ENCODE data around the gene SIL1. TPM values are rescaled to one million over a fixed set of nuclear protein-coding genes. Genes with fewer than 3 reads are reported as not detected.
"Not testable (repeated sequence)": the region's sequence is repeated elsewhere in the genome, so short reads cannot be mapped to it uniquely, and the experiment has no call there.

SIL1 gene
- total RNA-seq, 1 donor from 2014 or later: 46.2 TPM

DNA sequence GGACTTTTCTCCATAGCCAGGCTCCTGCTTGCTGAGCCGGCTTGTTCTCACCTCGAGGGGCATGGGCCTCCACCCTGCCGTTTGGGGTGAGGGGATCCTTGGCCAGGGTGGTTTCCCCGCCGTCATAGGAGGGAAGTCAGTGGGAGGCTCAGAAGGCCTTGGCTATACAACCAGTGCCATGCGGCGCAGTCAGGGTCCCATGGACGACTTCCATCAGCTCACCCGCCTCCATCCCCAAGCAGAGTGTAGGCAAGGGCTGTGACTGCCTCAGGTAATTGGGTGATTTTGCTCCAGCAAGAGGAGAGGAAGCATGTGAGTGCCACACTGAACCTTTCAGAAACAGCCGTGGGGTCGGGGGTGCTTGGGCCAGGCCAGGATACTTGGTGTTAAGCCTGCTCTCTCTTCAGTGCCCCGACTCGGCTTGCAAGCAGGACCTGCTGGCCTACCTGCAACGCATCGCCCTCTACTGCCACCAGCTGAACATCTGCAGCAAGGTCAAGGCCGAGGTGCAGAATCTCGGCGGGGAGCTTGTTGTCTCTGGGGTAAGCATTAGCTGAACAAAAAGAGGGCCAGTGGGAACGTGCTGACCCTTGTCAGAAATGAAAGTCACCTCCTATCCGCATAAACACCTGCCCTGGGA, 265.9 kb downstream of the SIL1 start:
- DNase-seq (ENCODE audit: missing footprints) (no peak), ATAC-seq (no peak)
- intact Hi-C loops (cut with DNase I): no loop called here

DNA sequence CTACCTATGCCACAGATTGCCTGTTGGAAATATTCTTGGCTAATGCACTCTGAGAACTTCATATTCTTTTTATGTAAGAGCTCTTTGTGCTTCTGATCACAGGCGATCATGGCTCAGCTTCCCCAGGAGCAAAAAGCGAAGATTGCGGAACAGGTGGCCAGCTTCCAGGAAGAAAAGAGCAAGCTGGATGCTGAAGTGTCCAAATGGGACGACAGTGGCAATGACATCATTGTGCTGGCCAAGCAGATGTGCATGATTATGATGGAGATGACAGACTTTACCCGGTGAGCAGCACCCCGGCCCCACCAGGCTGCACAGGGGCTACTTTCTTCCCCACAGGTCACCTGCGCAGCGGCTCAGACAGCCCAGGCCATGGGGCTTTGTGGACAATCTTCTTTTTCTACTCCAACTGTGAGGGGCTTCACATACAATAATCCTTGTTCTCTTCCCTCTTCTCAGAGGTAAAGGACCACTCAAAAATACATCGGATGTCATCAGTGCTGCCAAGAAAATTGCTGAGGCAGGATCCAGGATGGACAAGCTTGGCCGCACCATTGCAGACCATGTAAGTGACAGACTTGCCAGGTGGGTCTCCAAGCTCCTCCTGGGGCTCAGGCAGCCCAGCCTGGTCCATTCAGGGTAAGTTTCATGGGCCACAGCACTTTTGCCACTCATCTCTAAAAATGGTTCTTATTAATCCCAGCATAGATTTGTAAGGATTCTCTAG, 267.6 kb downstream of the SIL1 start:
- ATAC-seq: no peak
- no peak for DNase-seq (ENCODE audit: missing footprints)
- intact Hi-C loops (cut with DNase I): no loop called here

DNA sequence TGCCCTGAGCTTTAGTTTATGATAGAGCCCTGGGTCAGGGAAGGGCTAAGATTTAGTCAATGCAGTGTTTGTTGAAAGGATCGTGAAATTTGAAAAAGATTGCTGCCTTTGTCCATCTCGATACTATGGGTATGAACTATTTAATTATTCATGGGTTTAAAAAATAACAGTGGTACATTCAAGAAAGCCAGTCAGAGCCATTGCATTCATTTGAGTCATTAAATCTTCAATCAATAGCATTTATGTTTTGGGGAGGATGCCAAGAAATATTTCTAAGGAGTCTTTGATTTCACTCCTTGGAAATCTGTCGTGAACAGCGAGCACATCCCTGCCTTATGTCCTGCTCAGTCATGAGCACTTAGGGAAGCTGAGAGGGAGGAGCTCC, 268.6 kb downstream of the SIL1 start:
- ATAC-seq: no peak
- DNase-seq (ENCODE audit: missing footprints): no peak
- intact Hi-C loops (cut with DNase I): loop anchor here (1.0 to 2.0 kb wide), 3 partner anchors 23 to 176 kb away; partner anchors contain the start of gene CTNNA1

DNA sequence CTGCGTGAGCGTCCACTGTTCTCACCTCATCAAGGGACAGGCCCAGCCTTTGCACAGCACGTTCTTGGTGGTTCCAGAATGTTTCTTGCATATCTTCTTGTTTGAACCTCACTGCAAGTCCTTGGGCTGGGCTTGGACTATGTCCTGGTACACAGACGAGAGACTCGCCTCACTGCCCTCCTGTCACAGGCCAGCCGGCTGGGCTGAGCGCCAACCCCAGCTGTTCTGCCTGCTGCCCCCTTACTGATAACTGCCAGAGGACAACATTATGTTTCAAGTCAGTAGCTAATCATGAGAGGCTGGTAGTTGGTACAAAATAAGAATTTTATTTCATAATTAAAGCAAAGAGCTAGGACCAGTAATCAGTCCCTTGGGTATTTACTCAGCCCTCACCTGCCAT, 270.2 kb downstream of the SIL1 start:
- intact Hi-C loops (cut with DNase I): loop anchor here (2.0 kb wide), 2 partner anchors 25 to 55 kb away; no protein-coding TSS in a partner anchor
- DNase-seq (ENCODE audit: missing footprints) (peak; percentile 86), ATAC-seq (peak; percentile 83)

DNA sequence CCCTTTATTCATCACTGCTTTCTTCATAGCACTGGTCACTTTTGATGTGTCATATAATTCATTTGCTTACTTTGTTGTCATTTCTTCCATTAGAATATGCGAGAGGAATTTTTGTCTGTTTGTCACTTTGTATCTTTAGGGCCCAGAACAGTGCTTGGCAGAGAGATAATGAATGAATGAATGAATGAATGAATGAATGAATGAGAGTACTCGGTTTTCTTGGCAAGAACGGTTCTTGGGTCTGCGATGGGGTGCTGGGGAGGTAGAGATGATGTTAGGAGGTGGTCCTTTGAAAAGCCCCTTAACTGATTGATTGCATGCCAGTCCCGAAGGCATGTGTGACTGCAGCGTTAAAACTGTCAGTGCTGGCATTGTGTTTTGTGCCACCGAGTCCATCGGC, 270.6 kb downstream of the SIL1 start:
- intact Hi-C loops (cut with DNase I): no loop called here
- ATAC-seq: no peak
- no peak for DNase-seq (ENCODE audit: missing footprints)

DNA sequence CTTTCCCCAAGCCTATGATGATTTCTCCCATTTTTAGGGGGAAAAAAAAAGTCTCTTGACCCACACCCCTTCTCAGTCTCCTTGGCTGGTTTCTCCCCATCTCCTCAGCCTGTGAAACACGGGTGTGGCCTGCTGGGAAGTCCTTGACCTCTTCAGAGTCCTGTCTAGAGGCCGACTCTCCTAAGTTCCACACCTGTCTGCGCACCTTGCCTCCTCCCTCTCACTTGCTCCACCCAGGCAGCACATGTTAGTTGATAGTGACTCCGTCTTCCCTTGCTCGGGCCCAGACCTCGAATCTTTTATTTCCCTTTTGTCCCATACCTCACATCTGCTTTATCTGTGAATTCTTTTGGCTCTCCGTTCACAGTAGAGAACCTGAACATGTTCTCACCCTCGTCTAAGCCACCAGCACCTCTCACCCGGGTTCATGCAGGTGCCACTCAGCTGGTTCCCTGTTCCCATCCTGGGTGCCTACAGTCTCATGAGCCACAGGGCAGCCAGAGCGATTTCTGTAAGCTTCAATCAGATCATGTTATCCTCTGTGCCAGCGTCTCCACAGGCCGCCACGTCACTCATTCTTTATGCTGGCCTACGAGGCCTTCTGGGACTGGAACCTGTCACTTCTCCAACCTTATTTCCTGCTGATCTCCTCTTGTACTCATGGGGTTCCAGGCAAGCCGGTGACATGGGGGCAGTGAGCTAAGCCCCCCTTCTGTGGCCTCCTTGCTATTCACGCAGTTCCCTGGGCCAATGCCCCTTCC, 271.3 kb downstream of the SIL1 start:
- DNase-seq (ENCODE audit: missing footprints) (no peak), ATAC-seq (no peak)
- intact Hi-C loops (cut with DNase I): no loop called here

DNA sequence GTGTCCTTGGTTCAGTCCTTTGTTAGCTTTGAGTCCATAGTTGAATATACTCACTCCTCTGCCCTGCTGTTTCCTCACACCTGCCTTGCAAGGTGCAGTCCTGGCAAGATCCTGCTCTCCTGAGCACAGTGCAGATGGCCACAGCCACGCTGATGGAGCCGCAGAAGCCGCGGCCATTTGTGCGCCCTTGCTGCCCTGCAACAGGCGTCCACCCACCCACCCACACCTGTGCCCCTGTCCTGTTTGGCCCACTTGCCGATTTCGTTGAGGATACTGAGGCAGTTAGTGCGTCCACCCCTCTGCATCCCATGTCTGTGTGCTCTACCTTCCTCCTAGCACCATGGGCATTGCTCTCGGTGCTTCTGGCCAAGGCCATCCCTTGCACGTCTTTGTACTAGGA, 271.9 kb downstream of the SIL1 start:
- intact Hi-C loops (cut with DNase I): no loop called here
- ATAC-seq: no peak
- no peak for DNase-seq (ENCODE audit: missing footprints)

DNA sequence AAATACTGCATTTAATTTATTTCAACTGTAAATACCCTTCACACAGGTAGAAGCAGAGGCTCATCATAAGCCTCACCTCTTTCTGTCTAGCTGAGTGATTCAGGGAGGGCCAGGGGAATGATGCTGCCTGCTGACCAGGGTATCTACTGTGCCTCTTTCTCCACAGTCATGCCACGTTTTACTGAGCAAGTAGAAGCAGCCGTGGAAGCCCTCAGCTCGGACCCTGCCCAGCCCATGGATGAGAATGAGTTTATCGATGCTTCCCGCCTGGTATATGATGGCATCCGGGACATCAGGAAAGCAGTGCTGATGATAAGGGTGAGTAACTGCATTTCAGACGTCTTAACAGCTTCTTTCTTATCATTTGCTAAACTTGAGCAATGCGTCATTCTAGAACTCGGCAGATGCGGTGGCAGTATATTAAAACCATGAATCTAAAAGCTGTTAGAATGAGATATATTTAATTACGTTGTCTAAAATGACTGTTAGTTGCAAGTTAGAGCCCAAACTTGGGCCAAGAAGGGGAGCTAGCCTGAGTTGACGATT, 273.0 kb downstream of the SIL1 start:
- intact Hi-C loops (cut with DNase I): no loop called here
- ATAC-seq (no peak), DNase-seq (ENCODE audit: missing footprints) (no peak)

DNA sequence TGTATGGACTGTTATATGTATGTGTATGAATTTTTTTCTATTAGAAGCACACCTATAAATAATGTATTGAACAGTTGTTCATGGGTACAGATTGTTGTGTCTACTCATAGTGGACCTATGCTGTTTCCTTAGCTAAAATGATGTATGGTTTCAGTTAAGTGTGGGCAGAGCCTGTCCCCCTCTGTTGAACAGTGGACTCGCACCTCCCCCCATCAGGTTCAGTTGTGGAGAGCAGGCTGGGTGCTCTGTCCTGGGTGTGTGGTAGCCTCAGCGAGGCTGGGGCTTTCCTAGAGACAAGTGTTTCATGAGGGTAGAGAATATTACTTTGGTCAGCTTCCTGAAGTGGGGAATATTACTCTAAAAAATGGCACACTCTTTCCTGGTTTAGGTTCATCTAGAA, 275.7 kb downstream of the SIL1 start:
- DNase-seq (ENCODE audit: missing footprints): no peak
- ATAC-seq: no peak
- intact Hi-C loops (cut with DNase I): no loop called here

DNA sequence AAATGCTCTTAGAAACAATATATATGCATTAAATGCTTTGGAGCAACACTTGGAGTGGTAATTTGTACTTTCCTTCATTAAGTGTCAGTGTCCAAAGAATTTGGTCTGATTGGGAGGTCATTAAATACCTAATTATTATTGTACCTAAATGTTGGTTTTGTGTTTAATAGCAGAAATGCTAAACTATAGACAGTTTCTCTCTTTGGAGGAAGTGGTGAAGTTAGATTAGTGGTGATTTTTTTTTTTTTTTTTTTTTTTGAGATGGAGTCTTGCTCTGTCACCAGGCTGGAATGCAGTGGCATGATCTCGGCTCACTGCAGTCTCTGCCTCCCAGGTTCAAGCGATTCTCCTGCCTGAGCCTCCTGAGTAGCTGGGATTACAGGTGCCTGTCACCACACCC, 276.8 kb downstream of the SIL1 start:
- intact Hi-C loops (cut with DNase I); ATAC-seq; DNase-seq (ENCODE audit: missing footprints): not testable (repeated sequence)

DNA sequence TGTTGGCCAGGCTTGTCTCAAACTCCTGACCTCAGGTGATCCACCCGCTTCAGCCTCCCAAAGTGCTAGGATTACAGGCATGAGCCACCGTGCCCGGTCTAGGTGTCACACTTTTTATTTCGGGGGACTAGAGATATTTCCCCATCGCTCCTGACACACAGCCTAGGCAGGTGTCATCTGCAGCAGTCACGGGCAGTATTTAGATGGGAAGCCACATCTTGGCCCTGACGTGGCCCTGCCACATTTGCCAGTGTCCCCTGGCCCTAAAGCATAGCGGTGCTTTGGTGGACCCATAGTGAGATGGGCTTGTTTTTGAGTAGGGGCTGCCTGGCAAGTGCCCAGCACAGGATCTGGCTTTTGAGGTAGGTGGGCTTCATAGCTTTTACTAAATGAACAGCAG, 278.0 kb downstream of the SIL1 start:
- intact Hi-C loops (cut with DNase I): no loop called here
- ATAC-seq: no peak
- no peak for DNase-seq (ENCODE audit: missing footprints)

DNA sequence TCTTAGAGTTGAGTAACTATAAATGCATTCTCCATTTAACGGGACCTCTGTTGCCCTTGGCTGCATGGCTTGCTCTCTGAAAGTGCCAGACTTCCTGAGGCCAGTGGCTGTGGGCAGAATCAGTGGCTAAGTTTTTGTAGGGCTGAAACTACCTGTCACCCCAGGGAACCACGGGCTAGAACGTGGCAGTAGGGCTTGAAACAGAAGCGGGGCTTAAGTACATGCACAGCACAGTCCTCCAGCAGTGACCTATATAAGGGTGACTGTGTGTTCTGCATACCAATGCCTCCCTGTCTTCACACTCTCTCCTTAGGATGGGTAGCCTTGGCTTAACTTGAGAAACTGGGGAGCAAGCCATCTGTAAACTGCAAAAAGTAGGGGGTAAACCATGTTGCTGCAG, 279.5 kb downstream of the SIL1 start:
- DNase-seq (ENCODE audit: missing footprints) (no peak), ATAC-seq (peak; percentile 21)
- intact Hi-C loops (cut with DNase I): no loop called here

DNA sequence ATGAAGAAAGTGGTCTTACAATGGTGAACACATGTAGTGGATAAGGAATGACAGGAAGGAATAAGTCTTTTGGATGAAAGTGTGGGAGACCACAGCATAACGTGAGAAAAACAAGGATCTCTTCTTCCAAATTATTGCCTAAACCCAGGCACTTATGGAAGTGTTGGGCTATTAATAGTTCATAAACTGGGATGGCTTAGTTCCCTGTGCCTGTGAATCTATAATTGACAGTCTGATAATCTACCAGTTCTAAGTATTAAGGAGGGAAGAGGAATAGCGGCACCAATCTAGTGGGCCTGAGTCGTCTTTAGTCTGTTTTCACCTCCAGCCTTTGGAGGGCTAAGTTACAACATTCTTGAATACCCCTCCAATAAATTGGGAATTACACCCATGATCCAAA, 283.8 kb downstream of the SIL1 start:
- intact Hi-C loops (cut with DNase I): no loop called here
- peak; percentile 67 for ATAC-seq

DNA sequence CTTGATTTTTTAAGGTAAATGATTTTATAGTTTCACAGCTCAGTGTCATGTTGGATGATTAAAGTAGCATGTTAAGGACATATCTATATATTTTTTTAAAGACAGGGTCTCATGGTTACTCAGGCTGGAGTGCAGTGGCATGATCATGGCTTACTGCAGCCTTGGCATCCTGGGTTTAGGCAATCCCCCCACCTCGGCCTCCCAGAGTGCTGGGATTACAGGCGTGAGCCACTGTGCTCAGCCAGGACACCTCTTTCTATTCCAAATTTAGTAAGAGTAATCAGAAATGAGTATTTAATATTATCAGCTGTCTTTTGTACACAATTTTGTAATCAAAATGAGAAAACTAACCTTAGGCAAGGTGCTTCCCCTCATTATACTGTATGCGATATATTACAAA, 284.4 kb downstream of the SIL1 start:
- DNase-seq (ENCODE audit: missing footprints) (no peak), ATAC-seq (no peak)
- intact Hi-C loops (cut with DNase I): no loop called here

More for the DNA sequence above, 283.8 kb downstream of the SIL1 start:
- DNase-seq (ENCODE audit: missing footprints): no peak

DNA sequence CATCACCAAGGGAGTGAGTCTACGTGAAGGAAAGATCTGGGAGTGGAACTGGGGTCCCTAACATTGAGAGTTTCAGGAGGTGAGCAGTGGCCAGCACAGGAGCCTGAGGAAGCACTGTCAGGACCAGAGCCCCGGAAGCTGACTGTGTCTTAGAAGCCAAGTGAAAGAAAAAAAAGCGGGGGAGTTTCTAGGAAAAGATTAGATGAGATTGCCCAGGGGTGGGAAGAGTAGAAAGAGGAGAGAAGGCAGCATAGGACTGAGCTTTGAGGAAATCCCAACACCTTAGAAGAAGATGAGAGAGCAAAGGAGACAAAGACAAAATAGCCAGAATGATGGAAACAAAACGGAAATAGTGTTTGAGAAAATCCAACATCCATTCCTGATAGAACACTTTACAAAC, 286.1 kb downstream of the SIL1 start:
- no peak for ATAC-seq
- intact Hi-C loops (cut with DNase I): no loop called here
- DNase-seq (ENCODE audit: missing footprints): no peak

DNA sequence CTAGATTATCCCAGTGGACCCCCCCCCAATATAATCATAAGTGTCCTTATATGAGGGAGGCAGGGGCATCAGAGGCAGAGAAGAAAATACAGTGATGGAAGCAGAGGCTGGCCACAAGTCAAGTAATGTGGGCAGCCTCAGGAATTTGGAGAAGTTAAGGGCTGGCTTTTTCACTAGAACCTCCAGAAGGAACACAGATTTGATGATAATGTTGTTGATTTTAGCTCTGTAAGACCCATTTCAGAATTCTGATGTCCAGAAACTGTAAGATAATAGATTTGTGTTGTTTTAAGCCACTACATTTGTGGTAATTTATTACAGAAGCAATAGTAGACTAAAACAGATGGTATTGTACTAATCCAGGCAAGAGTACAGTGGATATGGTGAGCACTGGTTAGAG, 286.7 kb downstream of the SIL1 start:
- no peak for DNase-seq (ENCODE audit: missing footprints)
- ATAC-seq: no peak
- intact Hi-C loops (cut with DNase I): no loop called here

DNA sequence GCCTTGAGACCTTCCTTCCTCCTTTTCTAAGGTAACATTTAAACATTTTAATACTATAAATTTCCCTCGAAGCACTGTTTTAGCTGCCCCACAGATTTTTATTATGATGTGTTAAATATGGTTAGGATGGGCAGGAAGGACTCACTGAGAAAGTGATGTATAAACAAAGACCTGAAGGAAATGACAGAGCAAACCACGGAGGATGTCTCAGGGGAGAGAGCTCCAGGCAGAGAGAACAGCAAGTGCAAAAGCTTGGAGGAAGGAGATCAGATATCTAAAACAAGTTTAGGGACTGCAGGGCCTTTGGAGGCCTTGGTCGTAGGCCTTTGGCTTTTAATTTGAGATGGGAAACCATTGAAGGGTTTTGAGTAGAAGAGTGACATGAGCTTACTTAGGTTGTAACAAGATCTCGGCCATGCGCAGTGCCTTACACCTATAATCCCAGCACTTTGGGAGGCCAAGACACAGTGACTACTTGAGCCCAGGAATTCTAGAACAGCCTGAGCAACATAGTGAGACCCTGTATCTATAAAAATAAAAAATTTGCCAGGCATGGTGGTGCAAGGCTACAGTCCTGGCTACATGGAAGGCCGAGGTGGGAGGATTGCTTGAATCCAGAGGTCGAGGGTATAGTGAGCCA, 287.5 kb downstream of the SIL1 start:
- no peak for ATAC-seq
- no peak for DNase-seq (ENCODE audit: missing footprints)
- intact Hi-C loops (cut with DNase I): no loop called here

DNA sequence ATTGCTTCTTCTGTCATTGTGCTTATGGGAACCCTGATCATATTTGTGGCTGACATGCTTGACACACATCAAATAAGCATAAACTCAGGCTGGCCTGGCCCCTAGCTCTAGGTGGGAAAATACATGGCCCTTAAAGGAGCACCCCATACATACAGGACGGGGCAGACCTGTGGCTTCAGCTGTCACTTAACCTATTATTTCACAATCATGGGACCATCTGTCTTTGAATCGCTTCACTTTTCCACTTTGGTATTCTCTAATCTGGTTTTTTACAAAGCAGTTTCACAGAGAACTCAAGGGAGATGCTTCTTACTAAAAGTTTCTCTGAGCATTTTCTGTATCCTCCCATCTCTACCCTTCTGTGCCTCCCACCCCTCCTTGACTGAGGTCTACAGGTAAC, 288.4 kb downstream of the SIL1 start:
- DNase-seq (ENCODE audit: missing footprints) (no peak), ATAC-seq (no peak)
- intact Hi-C loops (cut with DNase I): no loop called here

DNA sequence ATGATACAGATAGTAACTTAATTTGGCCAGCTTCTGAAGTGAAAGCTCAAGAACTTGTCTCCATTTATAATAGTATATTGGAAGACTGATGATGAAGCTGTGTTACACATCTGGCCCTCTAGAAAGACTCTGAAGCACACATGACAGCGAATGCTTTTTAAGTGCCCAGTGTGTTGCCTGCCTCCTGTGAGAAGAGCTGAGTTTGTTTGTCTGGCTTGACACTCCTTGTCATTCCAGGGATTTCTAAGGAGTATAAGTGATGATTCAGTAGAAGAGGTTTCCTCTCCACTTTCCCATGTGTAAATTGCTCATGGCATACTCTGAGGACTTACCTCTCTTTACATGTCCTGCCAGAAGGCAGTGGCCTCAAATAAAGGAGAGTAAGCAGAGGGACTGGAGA, 292.6 kb downstream of the SIL1 start:
- no peak for DNase-seq (ENCODE audit: missing footprints)
- intact Hi-C loops (cut with DNase I): no loop called here
- no peak for ATAC-seq
